ENCODE measurements around the gene ZNF827.

Gene ZNF827

GRCh38 chr4:145861336-145862318, 77.0 kb downstream of the ZNF827 start (continued):
- TF ChIP-seq ZNF114 (tag by site-specific recombination; IDR thresholded peaks at IDR 0.05) = no peak
- TF ChIP-seq ZNF521 (tag by site-specific recombination; IDR thresholded peaks at IDR 0.05) = no peak
- TF ChIP-seq HOXC10 (CRISPR knock-in tag; IDR thresholded peaks at IDR 0.05) = no peak
- no peak for TF ChIP-seq ZXDB (tag by site-specific recombination; IDR thresholded peaks at IDR 0.05)
- TF ChIP-seq HIC1 (tag by site-specific recombination; IDR thresholded peaks at IDR 0.05) = no peak
- no peak for TF ChIP-seq ZBTB44 (tag by site-specific recombination; IDR thresholded peaks at IDR 0.05)

GRCh38 chr4:145860897-145861296, 77.7 kb downstream of the ZNF827 start:
- no peak for TF ChIP-seq SCRT1 (tag by site-specific recombination; IDR thresholded peaks at IDR 0.05; ENCODE audit: borderline replicate concordance)
- TF ChIP-seq ZNF654 (tag by site-specific recombination; IDR thresholded peaks at IDR 0.05; ENCODE audit: low read depth) = no peak
- no peak for TF ChIP-seq TSHZ1 (tag by site-specific recombination; IDR thresholded peaks at IDR 0.05; ENCODE audit: borderline replicate concordance)
- no peak for TF ChIP-seq OSR2 (tag by site-specific recombination; IDR thresholded peaks at IDR 0.05)
- TF ChIP-seq ZNF311 (tag by site-specific recombination; IDR thresholded peaks at IDR 0.05; ENCODE audit: borderline replicate concordance) = no peak
- TF ChIP-seq KLF10 (tag by site-specific recombination; IDR thresholded peaks at IDR 0.05) = no peak
- no peak for TF ChIP-seq SP7 (tag by site-specific recombination; IDR thresholded peaks at IDR 0.05)
- no peak for TF ChIP-seq FEZF1 (tag by site-specific recombination; IDR thresholded peaks at IDR 0.05)
- no peak for TF ChIP-seq ZNF223 (tag by site-specific recombination; IDR thresholded peaks at IDR 0.05)
- TF ChIP-seq MEIS1 (CRISPR knock-in tag; IDR thresholded peaks at IDR 0.05; ENCODE audit: borderline replicate concordance) = no peak
- TF ChIP-seq SP2 (tag by site-specific recombination; IDR thresholded peaks at IDR 0.05) = no peak
- no peak for TF ChIP-seq ZNF350 (tag by site-specific recombination; IDR thresholded peaks at IDR 0.05)
- Histone ChIP-seq H3K9me3 (ENCODE audit: control insufficient read depth, insufficient read depth, low read depth, low read length) (no peaks in the 10 kb centered on the region), H3K27ac (ENCODE audit: extremely low read depth, low read depth, low read length) (no peak overlapping the region), H3K4me3 (ENCODE audit: low read depth, low read length) (no peak overlapping the region), H3K4me1 (ENCODE audit: control insufficient read depth, insufficient read depth, low read length) (no peaks in the 10 kb centered on the region), H3K36me3 (ENCODE audit: control insufficient read depth in 2 of 2, insufficient read depth in 1 of 2, low read length in 2 of 2) (no peaks in the 10 kb centered on the region)
- ChIA-PET POLR2A (no interaction called here), CTCF (interaction anchor here (0.5 kb wide), 1 partner anchor 83 kb away, joined by 3 read pairs; no protein-coding TSS in a partner anchor)

Data from HEK293 (cell line).